ENCODE data around the gene MOXD1. TPM values are rescaled to one million over a fixed set of nuclear protein-coding genes. Genes with fewer than 3 reads are reported as not detected.
A peak's percentile ranks its signal among the peaks of the same experiment; 100 is the strongest.

Gene MOXD1
- total RNA-seq, 1 experiment from 2014 or later, result 1.0 TPM

DNA sequence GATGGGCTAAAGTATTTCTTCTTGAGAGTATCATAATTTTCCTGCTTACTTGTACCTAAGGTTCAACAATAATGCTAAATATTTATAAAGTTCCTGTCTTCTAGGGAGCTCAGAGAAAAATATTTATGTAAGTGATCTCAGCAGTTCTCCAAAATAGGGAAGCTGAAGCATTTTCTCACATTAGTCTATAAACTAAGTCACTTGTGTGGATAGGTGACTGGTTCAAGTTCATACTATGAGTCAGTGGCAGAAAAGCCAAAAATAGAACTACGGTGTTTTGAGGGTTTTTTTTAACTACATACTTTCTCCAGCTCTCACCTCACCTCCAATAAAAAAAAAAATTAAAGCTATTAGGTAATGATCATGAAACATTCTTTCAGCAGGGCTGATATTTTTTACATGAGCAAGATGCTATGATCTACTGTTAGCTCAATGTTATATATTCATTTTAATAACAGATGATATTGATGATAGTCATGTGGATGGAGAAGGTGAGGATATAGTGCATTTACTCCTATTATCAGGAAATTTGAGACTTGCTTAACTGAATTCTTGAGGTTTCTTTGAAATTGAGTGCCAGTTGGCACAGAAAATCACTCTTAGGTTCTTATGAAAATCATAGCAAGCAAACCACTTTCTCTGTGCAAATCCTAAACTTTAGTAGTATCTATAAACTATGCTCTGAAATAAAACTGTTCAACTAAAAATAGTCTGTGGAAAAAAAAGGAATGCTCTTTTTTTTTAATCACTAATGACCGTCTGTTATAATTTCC lies 4.1 kb upstream of the MOXD1 start:
- peaks cover 9 to 10% of the 10 kb centered on the region in 2 experiments for H3K4me1 ChIP-seq (ENCODE audit: control insufficient read depth in 1 of 2, insufficient read depth in 2 of 2, low read length in 2 of 2)
- no peak overlapping the region for H3K27ac ChIP-seq (ENCODE audit: low read depth, low read length)
- intact Hi-C loops (cut with micrococcal nuclease), result no loop called here
- H3K27me3 ChIP-seq (ENCODE audit: insufficient read depth, low read length), result no peaks in the 10 kb centered on the region
- ATAC-seq (no peak), DNase-seq (ENCODE audit: low read depth, low spot score) (no peak)
- no peak overlapping the region for H3K4me3 ChIP-seq (replicated peaks in 1 of 2; ENCODE audit: low read depth in 1 of 2, low read length in 2 of 2)
- CTCF ChIA-PET, result interaction anchor here (1.2 to 1.5 kb wide), 2 partner anchors 12 to 14 kb away, joined by 3 to 8 read pairs; no protein-coding TSS in a partner anchor
- POLR2A ChIA-PET, result interaction anchor here (0.8 kb wide), 1 partner anchor 108 kb away, joined by 3 read pairs; the partner anchor contains the start of gene STX7
- no peak overlapping the region for H3K9ac ChIP-seq (ENCODE audit: low read length)
- no TSS peak for BruUV-seq (replicated peaks)
- H4K20me1 ChIP-seq (ENCODE audit: insufficient read depth), result no peaks in the 10 kb centered on the region
- H3K4me2 ChIP-seq (ENCODE audit: low read length), result peak overlapping the region; percentile 15; the same call in 1 of the 2 replicates
- H3K36me3 ChIP-seq (ENCODE audit: control insufficient read depth in 1 of 2, insufficient read depth in 2 of 2, low read length in 2 of 2), result no peaks in the 10 kb centered on the region
- RAD21 ChIA-PET (ENCODE audit: low non-redundant PET in 1 of 2, low total read pairs in 2 of 2, uncharacterized antibody in 2 of 2, unreplicated experiment in 2 of 2), result no interaction called here
- H3K79me2 ChIP-seq (ENCODE audit: insufficient read depth, low read length), result no peaks in the 10 kb centered on the region
- H2AFZ ChIP-seq (ENCODE audit: low read depth, low read length, poor library complexity, severe bottlenecking), result peak overlapping the region; percentile 19
- no peak for TF ChIP-seq FOSL1 (IDR thresholded peaks at IDR 0.05; ENCODE audit: low read depth)
- TF ChIP-seq ELF1 (IDR thresholded peaks at IDR 0.05; ENCODE audit: borderline replicate concordance, low read depth), result no peak
- TF ChIP-seq EZH2phosphoT487 (IDR thresholded peaks at IDR 0.05; ENCODE audit: borderline replicate concordance), result no peak
- no peak for TF ChIP-seq POLR2A (IDR thresholded peaks at IDR 0.05; ENCODE audit: borderline replicate concordance, extremely low read depth, insufficient read depth, insufficient read length)
- TF ChIP-seq CBX3 (IDR thresholded peaks at IDR 0.05; ENCODE audit: low read depth), result no peak
- no peak for TF ChIP-seq MAX (IDR thresholded peaks at IDR 0.05)
- TF ChIP-seq, protein P1, sequence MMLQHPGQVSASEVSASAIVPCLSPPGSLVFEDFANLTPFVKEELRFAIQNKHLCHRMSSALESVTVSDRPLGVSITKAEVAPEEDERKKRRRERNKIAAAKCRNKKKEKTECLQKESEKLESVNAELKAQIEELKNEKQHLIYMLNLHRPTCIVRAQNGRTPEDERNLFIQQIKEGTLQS (IDR thresholded peaks at IDR 0.05), result no peak
- TF ChIP-seq, protein P2, sequence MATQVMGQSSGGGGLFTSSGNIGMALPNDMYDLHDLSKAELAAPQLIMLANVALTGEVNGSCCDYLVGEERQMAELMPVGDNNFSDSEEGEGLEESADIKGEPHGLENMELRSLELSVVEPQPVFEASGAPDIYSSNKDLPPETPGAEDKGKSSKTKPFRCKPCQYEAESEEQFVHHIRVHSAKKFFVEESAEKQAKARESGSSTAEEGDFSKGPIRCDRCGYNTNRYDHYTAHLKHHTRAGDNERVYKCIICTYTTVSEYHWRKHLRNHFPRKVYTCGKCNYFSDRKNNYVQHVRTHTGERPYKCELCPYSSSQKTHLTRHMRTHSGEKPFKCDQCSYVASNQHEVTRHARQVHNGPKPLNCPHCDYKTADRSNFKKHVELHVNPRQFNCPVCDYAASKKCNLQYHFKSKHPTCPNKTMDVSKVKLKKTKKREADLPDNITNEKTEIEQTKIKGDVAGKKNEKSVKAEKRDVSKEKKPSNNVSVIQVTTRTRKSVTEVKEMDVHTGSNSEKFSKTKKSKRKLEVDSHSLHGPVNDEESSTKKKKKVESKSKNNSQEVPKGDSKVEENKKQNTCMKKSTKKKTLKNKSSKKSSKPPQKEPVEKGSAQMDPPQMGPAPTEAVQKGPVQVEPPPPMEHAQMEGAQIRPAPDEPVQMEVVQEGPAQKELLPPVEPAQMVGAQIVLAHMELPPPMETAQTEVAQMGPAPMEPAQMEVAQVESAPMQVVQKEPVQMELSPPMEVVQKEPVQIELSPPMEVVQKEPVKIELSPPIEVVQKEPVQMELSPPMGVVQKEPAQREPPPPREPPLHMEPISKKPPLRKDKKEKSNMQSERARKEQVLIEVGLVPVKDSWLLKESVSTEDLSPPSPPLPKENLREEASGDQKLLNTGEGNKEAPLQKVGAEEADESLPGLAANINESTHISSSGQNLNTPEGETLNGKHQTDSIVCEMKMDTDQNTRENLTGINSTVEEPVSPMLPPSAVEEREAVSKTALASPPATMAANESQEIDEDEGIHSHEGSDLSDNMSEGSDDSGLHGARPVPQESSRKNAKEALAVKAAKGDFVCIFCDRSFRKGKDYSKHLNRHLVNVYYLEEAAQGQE (IDR thresholded peaks at IDR 0.05; ENCODE audit: low read depth), result no peak
- TF ChIP-seq TCF7L2 (IDR thresholded peaks at IDR 0.05; ENCODE audit: borderline replicate concordance, extremely low read depth, insufficient read depth, insufficient read length), result no peak
- TF ChIP-seq RAD21 (IDR thresholded peaks at IDR 0.05; ENCODE audit: low read depth), result no peak
- no peak for TF ChIP-seq SP1 (IDR thresholded peaks at IDR 0.05; ENCODE audit: low read depth)
- TF ChIP-seq POLR2AphosphoS5 (IDR thresholded peaks at IDR 0.05; ENCODE audit: low read depth, low read length), result no peak
- TF ChIP-seq YY1 (IDR thresholded peaks at IDR 0.05; ENCODE audit: extremely low read depth, insufficient replicate concordance, low read depth, low read length), result no peak
- no peak for TF ChIP-seq CTCF (IDR thresholded peaks at IDR 0.05 in 2 of 3, conservative IDR thresholded peaks at IDR 0.05 in 1 of 3; ENCODE audit: borderline replicate concordance in 1 of 3, insufficient read depth in 1 of 3, low read depth in 2 of 3, low read length in 2 of 3)
- TF ChIP-seq, protein P3, sequence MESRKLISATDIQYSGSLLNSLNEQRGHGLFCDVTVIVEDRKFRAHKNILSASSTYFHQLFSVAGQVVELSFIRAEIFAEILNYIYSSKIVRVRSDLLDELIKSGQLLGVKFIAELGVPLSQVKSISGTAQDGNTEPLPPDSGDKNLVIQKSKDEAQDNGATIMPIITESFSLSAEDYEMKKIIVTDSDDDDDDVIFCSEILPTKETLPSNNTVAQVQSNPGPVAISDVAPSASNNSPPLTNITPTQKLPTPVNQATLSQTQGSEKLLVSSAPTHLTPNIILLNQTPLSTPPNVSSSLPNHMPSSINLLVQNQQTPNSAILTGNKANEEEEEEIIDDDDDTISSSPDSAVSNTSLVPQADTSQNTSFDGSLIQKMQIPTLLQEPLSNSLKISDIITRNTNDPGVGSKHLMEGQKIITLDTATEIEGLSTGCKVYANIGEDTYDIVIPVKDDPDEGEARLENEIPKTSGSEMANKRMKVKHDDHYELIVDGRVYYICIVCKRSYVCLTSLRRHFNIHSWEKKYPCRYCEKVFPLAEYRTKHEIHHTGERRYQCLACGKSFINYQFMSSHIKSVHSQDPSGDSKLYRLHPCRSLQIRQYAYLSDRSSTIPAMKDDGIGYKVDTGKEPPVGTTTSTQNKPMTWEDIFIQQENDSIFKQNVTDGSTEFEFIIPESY (IDR thresholded peaks at IDR 0.05; ENCODE audit: extremely low read depth, insufficient replicate concordance, low read length), result no peak
- H3K9me2 ChIP-seq (ENCODE audit: insufficient read depth), result no peaks in the 10 kb centered on the region
- no peaks in the 10 kb centered on the region for H3K9me3 ChIP-seq (ENCODE audit: control insufficient read depth in 1 of 2, insufficient read depth in 1 of 2, low read depth in 1 of 2, low read length in 2 of 2)

Data from HCT116 (cell line).